Fibroblast of gingiva (primary cell): ENCODE measurements around the gene CDH13.

Experiments used
- DNase-seq: peaks from one replicate; pipeline ENCODE4 v3.0.0-alpha.2; 2011; ENCODE audit warnings: low read depth

Gene CDH13

DNA sequence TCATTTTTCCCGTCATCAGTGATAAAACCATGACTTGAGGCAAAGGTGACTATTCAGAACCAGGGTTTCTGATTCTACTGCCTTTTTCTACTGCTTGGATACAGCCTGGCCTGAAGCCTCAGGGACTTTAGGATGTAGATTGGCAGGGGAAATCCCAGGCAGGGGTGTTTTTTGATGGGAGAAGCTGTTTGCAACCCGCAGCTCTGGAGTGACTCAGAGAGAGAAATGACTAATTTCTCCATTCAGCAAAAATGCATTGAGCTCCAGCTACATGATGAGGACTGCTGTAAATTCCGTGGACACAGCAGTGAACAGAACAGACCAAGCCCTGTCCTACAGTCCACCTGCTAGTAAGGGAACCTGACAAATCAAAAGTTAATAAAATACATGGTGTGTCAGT lies 560.6 kb downstream of the CDH13 start:
- DNase-seq, result no peak

DNA sequence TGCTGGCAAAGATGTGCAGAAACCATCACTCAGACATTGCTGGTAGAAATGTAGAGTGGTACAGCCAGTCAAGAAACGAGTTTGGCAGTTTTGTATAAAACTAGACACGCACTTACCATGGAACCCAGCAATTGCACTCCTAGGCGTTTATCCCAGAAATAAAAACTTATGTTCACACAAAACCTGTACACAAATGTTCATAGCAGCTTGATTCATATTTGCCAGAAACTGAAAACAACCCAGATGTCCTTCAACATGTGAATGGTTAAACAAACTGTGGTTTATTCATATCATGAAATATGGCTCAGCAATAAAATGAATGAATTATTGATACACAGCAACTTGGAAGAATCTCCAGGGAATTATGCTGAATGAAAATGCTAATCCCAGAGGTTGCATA lies 570.0 kb downstream of the CDH13 start:
- no peak for DNase-seq

DNA sequence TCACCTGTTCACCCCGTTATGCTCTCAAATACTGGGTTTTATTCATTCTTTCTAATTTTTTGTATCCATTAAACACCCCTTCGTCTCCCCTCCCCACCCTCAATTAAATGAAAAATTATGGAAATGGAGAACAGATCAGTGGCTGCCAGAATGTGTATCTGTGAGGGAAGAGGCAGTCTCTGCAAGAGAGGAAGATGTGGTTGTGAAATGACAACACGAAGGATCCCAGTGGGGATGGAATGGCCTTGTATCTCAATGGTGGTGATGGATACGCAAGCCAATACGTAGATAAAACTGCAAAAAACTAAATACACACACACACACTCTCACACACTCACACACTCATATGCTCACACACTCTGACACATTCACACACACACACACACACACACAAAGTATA lies 570.7 kb downstream of the CDH13 start:
- no peak for DNase-seq

DNA sequence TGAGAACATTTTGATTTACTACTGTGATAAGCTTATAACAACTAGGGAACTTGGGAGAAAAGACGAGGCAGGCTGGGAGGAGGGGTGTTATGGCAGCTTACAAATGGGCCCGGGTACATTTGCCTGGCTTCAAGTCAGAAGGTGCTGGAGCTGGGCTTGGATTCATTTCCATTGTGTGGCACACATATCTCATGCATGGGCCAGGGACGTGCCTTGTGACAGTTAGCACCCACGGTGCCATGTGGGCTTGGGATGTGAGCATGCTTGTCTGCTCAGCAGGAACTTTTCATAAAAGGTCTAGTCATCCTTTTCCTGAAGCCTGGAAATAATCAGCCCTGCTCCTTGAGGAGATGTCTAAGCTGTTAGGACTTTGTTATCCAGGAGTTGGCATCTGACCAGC lies 572.2 kb downstream of the CDH13 start:
- DNase-seq, result no peak

DNA sequence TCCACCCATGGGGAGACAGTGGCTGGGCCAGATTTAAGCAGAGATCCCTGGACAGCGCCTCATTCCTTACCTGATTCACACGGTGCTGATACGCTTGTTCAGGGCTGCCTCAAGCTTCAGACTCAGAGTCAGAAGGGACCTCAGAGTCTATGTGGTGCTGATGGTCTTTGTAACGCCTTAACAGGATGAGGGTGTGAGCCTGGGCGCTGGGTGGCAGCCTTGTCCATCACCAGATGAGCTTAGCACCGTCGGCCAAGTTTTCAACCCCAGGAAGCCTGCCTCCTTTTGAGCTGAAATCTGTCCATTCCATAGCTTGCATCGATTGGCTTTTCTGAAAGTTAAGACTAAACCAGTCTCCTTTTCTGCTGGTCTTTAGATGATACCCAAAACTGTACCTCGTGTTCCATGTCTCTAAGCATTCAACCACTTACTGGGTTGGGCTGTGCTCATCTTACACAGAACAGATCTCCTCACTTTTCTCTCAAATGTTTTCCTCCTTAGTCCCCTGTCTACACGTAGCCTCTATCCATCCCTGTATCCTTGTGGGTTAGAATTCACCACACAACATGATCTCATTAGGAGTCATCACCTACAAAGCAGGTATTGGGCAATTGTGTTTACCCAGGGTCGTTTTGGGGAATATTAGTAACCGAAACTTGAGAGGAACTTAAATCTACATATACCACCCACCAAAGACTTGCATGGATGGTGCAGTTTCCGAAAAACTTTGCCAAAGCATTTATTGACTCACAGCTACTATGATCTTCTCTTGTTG lies 573.4 kb downstream of the CDH13 start:
- no peak for DNase-seq

DNA sequence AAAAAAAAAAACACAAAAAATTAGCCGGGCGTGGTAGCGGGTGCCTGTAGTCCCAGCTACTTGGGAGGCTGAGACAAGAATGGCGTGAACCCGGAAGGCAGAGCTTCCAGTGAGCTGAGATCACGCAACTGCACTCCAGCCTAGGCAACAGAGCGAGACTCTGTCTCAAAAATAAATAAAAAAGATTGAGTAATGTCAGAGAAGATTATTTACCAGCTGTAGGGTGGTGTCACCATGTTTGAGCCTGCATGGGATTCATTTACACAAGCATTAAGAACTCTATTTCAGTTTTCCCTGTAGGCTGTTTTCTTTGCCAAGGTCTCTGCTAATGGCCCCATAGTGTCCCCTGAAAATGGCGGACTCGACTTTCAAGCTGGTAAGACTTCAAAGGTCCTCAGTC lies 575.0 kb downstream of the CDH13 start:
- no peak for DNase-seq

DNA sequence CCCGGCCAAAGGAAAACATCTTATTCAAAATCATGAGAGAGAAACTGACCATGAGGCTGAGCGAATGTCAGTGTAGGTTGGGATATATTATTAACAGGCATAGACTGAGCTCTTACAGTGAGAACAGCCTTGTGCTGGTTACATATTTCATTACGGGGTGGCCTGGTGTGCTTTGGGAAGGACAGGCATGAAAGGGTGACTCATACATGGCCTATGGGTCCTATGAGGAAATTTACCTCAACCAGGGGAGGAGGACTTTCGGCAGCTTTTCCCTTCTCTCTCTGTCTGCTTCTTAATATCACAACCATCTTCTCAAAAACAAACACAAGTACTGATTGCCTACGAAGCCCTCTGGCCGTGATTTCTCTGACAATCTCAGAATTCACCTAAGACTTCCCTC lies 579.1 kb downstream of the CDH13 start:
- DNase-seq, result no peak

DNA sequence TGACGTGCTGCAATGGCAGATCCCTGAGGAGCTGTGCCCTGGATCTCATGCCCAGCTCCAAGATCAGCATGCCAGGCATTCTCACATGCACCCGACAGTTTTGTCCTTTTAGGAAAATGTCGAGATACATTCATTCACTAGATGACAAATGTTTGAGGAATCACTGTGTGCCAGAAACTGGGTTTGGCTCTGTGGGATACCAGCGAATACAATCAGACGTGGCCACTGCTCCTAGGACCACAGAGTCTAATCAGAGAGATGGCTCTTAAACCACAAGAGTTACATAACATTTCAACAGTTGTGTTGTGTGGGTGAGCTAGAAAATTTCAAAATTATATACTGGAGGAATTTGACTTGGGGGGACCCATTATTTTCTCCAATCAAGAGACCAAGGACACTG lies 579.7 kb downstream of the CDH13 start:
- DNase-seq, result no peak

DNA sequence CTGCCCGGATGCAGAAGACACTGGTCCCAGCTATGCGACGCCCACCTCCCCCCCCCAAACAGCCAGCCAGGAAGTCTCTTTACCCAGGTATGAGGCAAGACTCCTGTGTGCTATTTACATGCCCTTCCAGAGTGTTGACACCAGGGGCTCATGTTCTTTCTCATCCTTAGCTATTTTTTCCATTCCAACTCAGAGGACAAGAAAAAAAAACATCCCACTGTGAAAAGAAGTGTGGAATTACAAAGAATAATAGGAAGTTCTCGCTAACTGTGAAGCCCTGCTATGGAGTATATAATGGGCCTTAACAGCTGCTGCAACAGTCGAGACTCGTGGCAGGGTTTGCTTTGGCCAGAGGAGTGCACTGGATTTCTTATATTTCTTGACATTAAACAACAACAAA lies 584.9 kb downstream of the CDH13 start:
- no peak for DNase-seq

DNA sequence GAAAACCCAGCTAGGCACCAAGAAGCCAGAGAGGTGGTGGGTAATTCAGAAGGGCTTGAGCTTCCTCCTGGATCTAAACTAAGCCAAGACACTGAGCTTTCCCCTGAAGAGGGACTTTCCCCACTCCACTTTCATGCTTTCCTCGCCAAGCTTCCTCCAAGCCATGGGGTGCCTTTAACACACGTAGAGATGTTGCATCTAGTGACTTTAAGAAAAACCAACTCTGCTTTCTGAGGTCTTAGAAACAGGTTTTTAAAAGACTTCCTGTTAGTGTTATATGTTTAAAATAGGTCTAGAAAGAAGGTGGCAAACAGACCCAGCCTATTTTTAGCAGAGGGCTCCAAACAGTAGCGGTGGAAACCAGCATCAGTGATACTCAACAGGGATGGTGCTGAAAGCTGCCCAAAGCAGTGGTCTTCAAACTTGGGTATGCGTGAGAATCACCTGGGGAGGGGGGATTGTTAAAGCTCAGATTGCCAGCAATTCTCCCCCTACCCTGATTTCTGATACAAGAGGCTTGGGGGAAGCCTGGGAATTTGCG lies 585.6 kb downstream of the CDH13 start:
- no peak for DNase-seq

DNA sequence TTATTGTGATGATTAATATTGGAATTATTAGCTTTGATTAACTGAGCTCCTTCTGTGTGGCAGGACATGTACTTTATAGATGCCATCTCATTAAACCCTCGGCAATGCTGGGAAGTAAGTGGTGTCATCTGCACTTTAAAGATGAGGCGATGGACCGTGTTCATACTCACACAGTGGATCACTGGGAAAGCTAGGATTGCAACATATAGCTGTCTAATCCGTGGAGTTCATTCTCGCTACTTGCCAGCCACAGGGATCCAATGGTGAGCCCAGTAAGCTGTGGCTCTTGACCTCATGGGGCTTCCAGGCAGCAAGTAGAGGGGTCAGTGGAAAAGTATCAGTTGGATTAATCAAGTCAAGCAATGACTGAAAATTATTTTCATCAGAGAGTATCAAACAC lies 587.9 kb downstream of the CDH13 start:
- DNase-seq, result no peak

DNA sequence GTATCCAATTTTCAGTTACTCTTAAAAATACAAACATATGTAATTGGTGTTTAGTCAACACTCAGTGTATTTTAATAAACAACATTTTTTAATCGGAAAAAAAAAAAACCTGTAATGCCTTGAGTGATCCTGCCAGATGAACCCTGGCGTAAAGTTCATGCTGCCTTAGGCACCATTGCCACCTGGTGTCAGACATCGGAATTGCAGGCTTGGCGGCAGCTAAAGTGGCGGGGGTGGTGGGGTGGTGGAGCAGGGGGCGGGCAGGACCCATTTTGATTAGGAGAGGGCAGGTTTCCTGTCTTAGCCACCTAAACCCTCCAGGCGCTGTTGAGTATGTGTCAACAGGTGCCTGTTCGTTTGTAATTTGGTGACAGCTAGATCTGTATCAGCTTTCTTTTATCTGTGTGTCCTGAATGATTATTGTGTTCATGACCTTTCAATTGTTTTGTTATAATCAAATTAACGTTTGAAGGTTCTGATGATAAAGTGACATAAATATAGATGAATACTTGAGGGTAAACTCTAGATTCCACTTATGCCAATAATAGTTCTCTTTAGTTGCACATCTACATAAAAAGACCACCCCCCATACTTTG lies 588.7 kb downstream of the CDH13 start:
- DNase-seq, result no peak

DNA sequence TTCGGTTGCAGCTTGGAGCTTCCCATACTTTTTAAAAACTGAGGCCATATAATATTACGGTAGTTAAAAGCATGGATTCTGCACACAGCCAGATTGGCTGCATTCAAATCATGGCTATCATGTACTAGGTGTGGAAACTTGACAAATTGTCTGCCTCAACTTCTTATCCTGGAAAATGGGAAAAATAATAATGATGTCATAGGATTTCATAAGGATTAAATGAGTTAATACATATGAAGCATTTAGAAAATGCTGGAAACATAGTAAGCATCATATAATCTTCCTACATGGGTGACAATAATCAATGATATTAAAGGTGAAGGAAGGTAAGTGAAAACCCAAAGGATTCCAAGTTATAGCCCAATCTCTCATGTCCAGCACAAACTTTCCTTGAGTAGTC lies 592.5 kb downstream of the CDH13 start:
- no peak for DNase-seq

DNA sequence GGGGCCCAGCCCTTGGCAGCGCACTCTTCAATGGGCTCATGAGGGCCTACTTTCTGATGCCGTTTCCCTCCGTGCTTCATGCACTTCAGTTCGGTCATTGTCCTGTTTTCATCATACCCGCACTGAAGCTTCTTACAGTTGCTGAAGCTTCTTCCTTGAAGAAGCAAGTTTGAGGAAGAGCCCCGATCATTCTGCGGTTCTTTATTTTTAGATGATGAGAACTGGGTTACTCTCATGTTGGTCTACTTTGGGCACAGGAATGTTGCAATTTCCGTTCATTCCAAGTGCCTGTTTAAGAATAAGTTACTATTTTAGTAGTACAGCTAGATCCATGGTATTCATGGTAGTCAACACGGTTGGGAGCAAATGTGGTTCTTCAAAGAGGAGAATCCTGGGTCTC lies 593.3 kb downstream of the CDH13 start:
- no peak for DNase-seq

DNA sequence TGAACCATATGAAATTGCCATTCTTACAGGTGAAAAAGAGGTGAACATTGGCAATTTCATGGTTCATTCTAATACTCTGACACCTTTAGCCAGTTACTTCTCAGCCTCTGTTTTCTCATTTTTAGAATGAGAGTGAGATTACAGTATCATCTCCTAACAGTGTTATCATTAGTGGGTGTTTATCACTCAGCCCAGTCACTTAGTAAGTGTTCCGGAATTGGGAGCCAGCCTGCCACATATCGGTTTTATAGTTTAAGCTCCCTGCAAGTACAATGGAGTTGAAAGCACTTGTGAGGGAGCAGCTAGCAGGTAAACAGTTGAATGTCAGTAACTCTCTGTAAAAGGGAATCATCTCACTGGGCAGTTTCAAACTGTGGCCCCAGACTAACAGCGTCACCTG lies 597.9 kb downstream of the CDH13 start:
- no peak for DNase-seq

DNA sequence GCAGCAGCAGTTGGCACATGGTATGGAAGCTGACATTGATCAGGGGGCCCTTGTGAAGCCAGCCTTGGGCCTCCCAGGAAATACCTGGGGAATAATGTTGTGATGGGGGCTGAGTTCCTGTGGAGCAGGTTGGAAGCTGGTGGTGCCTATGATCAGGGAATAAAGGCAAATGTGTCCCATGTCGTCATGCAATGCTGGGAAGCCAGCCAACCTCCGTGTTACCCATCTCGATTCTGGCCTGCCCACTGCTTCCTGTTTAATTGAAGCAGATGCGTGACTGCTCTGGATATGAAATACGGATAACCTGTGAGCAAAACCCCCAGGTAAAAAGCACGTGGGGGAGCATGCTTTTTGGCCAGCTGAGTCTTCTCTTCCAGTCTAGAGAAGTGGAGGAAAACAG lies 600.6 kb downstream of the CDH13 start:
- DNase-seq, result no peak

DNA sequence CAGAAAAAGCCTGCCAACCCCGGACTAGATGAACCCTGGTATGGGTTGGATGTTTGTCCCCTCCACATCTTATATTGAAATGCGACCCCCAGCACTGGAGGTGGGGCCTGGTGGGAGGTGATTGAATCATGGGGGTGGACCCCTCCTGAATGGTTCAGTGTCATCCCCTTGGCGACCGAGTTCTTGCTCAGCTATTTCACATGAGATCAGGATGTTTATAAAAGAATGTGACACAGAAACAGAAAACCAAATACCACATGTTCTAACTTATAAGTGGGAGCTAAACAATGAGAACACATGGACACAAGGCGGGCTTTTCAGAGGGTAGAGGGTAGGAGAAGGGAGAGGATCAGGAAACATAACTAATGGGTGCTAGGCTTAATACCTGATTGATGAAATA lies 605.0 kb downstream of the CDH13 start:
- no peak for DNase-seq

DNA sequence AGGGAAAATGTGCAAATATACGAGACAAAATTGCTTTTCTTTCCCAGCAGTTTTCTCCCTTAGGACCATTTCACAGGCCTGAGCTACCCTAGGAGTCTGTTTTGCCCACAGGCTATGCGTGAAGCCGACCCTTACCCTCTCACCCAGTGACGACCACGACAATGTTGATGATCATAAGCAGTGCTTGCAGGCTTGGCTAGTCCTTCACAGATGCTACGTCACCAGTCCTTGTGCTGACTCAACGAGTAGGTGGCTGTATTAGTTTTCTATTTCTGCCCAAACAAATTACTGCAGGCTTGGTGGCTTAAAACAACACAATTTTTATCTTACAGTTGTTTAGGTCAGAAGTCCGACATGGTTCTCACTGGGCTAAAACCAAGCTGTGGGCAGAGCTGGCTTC lies 606.4 kb downstream of the CDH13 start:
- no peak for DNase-seq

DNA sequence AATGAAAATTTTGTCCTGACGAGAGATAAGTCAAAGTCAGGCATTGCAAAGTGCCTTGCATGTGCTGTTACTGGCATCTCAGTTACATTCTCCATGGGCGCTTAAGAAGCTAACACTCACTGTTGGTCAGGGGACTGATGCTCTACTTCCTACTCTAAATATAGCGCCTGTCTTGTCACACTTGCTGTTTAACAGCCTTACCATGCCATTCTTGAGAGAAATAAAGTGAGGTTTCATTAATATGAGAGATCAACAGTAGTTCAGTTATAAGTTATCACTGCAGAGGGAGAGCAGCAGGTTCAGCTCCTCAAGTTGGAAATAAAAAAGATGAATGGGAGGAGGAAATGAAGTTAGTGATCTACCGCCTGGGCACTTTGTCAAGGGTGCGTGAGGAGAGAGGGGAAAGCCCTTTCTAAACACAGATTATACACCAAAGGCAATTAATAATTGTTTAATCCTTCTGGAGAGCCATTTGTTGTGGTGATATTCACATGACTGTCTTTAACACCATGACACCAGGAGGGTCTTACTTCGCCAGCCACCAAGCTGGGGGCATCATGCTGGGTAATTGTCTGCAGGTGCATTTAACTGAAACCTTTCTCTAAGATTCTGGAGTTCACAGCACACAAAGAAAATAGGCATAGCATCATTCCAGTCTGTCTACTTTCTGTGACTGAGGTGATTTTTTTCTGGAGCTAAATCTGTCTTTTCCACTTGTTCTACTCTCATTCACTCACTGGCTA lies 612.4 kb downstream of the CDH13 start:
- no peak for DNase-seq

DNA sequence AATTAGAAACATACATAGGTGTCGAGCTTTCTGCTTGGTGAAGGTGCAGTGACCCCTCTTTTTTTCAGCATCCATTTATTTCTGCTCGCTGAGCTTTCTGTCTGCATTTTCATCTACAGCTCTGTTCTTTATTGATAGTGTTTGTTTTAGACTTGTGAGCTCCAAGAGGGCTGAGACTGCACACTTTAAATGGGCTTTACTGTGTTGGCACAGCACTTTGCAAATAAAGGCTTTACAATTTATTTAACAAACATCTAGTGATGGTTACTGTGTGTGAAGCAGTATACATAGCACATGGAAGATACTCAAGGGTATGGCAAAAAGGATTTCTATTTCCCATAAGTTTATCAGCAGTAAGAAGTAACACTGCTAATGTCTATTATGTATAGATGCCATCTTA lies 617.3 kb downstream of the CDH13 start:
- no peak for DNase-seq

DNA sequence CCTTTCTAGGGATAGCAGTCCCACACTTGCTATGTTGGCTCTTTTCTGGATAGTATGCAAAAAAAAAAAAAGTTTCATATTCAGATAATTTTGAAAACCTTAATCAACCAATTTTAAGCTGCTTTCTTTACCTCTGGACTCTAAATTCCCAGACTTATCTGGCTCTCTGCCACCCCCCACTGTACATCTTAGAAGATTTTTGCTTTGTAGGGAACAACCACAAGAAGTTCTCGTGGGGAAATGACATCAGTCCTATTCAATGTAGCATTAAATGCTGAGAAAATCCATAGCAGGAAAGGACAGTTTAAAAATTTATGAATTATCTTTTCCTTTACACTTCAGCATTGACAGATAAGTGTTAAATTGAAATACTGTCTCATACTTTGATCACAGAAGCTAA lies 618.3 kb downstream of the CDH13 start:
- no peak for DNase-seq

DNA sequence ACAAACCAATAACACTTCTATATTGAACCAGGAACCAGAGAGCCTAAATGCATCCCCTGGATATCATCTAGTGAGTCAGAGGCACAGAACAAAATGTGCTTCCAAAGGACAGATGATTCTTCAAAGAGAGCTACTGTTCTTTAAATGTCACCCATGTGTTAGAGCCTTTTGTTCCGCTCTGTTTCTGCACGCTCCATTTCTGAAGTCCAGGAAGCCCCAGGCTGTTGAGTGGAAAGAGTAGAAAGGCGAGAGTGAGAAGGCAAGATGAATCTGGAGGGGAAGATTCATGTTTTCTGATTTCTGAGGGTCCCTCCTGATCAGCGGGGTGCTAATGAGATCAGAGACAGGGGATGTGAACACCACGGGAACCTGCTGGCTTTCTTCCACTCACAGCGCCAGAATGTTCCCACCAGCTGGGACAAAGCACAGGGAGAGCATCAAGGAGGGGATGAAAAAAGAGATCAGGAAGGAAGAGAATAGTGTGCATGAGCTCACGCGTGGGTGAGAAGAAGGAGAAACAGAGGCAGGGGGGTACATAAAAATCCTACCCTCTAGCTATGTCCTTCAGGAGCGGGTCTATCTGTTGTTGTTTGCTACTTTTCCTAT lies 621.1 kb downstream of the CDH13 start:
- no peak for DNase-seq
